T1000 (cell line): ENCODE measurements around the gene CLDN7.
A peak's percentile ranks its signal among the peaks of the same experiment; 100 is the strongest.
"Not testable (repeated sequence)": the region's sequence is repeated elsewhere in the genome, so short reads cannot be mapped to it uniquely, and the experiment has no call there.

ENCODE experiments used
- DNase-seq: peaks from one replicate; lab custom pipeline; 2025; ENCODE audit warnings: mixed read lengths; lab: John Stamatoyannopoulos, UW

Gene CLDN7

DNA sequence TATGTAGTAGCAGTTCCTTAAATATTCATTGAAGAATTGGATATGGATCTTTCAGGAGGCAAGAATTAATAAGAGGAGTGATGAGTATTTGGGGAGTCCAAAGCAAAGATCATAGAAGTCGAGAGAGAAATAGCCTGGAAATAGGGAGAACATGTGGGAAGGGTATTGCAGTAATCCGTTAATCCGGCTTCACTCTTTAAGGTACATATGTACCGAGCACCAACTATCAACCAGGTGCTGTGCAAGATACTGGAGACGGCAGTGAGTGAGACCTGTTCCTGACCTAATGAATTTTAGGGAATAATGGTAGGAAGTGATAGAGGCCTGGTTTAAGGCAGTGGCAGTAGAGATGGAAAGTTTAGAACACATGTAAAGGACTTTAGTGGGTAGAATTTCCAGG, 9.2 kb downstream of the CLDN7 start:
- no peak for DNase-seq

DNA sequence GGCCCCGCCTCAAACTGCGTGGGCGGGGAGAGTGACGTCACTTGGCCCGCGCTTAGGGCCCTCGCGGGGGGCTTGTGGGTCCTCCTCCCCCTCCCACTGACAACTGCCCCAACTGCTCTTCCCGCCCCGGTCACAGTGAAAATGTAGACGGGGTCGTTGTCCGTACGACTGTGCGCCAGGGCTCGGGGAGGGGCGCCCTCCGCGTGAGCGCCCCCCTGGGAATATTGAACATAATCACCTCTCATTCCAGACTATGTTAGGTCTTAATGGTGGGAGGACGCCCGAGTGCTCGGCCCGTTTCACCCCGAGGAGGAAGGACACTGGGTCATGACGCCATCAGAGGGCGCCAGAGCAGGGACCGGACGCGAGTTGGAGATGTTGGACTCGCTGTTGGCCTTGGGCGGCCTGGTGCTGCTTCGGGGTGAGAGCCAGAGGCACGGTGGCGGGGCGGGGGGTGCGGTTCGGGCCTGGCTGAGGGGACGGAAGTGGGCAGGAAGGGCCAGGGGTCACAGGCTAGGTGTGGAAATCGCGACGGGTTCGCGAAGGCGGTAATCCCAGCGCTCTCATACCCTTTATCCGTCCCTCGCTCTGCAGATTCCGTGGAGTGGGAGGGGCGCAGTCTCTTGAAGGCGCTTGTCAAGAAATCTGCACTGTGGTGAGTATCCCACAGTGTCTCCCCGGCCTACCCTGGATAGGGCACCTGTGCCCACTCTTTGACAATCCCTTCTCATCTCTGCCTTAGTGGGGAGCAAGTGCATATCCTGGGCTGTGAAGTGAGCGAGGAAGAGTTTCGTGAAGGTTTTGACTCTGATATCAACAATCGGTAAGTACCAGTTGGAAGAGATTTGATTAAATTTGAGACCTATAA, 9.9 kb downstream of the CLDN7 start, which contains the start of gene ELP5:
Gene ELP5, plus strand, starts transcription at position 40 of the 868 bp plus-strand sequence. Its CDS starts 336 bp downstream, at position 376.
- peak; percentile 90 for DNase-seq

DNA sequence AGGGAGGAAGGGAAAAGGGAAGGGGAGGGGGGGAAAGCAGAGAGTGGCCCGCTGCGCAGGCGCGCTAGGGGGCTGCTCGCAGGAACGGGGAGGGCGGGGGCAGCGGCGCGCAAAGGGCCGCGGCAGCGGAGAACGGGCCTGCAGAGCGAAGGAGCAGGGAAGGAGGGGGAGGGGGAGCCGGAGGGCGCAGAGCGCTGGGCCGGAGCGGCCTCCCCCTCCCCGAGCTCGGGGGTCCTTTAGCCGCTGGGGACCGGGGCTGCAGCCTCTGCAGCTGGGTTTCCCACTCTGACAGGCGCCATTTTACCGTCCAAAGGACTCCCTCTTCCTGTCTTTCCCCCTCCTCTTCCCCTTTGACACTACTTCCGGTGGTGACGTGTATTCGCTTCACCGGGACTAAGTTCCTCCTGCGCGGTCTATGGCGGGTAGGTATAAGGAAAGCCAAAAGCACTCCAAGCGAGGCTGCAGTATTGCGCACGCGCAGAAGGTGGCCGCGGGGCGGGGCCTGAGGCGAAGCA, 10.6 kb downstream of the CLDN7 start, which contains the start of gene CTDNEP1:
Gene CTDNEP1, minus strand, starts transcription at position 74 of the 515 bp plus-strand sequence. CDS start 438 bp downstream, outside the sequence.
- DNase-seq = peak; percentile 97

DNA sequence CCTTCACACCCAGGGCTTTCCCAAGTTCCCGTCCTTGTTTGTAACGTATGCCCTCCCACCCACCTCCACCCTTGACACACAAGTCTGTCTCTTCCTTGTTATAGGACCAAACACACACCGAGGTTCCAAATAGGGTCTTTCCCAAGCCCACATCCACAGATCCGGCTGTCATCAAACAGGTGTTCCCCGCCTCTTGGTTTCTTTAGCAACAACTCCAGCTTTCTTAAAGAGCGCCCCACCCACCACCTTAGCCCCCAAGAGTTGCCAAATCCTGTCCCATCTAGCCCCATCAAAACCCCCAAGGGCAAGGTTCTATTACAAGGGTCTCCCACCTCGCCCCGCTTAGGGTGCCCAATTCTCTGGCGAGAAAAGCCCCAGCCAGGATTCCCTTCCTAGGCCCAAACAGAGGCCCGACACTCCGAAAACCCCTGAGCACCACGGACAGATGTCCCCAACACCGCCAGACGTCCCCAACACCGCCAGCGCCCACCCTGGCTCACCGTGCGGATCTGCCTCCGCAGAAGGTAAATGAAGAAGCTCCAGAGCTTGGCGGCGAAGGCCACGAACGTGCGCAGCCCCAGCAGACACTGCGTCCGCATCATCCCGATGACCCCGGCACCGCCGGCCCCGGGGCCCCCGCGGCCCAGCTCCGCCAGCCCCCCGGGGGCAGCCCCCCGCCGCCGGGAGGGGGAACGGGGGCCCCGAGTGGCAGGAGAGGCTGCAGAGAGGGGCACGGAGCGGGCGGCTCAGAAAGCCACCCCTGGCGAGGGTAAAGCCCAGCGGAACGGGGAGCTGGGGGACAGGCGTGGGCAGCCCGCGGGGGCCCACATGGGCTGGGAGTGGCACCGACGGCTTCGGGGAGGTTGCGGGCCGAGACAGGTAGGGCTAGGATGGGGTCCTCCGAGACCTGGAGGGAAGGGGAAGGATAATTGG, 11.3 kb downstream of the CLDN7 start:
- DNase-seq = no peak

DNA sequence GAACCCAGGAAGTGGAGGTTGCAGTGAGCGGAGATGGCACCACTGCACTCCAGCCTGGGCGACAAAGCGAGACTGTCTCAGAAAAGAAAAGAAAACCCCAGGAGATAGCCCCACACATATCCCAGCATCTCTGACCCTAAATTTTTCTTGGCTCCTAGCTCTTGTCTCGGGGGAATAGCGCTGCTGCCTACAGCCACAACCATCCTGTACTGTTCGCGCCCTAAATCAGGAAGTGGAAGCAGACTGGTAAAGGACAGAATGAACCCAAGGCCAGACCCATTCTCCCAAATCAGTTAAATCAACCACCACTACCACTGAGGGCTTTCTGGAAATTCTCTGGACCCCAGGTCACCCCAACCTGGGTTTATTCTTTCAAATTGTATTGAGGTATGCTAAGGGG, 12.4 kb downstream of the CLDN7 start:
- no peak for DNase-seq

DNA sequence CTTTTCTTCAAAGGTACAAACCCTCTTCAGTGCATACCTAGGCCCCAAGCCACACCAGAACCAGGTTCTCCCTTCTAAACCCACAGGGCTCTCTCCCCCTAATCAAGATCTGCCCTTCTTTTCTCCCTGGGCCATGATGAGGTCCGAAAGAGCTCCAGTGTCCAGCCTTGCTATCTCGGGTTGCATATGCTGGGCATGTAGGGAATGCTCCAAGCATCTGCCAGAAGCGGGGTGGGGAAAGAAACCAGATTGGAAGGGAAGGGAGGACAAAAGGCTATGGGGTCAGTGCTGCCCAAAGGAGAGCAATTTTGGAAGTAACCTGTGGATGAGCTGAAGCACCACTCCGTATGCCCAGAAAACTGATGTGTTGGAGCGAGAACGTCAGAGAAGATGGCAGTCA, 13.1 kb downstream of the CLDN7 start:
- DNase-seq = no peak

DNA sequence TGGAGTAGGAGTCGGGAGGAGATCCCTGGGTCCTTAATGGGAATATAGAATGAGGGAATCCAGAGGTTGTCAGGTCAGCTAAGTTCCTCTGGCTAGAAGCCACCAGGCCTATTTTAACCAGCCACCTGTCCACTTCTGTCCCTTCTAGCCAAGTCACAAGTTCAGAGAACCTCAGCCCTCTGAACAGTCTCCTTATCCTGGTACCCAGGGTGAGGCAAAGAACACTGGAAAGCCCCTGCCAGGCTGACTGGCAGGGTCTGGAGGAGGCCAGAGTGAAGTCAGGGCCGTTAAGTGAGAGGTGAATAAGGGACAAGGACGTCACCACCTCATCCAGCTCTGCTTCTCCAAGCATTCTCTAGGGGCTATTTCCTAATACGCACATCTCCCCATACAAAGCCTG, 13.5 kb downstream of the CLDN7 start:
- DNase-seq = no peak

DNA sequence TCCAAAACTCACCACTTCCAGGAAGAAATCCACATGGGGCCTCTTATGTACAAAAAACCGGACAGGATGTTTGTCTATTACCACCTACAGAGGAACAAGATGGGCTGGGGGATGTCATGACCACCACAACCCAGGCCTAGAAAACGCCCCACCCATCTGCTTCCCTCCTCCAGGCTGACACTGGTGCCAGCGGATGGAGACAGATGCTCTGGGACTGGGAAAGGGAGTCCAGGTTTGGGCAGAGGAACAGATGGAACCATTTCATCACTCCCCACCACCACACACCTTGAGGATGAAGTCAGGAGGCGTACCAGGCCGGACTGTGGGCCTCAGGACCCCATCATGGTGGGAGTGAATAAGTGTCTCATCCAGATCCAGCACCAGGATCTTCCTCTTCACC, 15.5 kb downstream of the CLDN7 start:
- no peak for DNase-seq

DNA sequence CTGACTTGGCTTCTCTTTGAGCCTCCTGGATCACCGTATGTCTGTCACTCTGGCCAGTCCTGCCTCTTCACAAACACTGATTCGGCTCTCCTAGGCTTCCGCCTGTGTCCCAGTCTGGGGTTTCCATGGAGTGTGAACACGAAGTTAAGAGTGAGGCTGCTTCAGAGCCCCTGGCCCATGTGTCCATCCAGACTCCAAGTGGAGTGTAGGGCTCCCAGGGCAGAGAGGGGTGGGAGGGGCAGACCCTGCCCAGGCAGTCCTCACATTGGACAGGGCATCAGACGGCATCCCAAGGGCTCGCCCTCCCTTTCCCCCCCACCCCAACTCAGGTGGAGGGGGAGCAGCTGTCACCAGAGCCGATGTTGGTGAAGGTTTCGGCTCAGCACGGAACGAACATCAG, 18.4 kb downstream of the CLDN7 start:
- DNase-seq = not testable (repeated sequence)

DNA sequence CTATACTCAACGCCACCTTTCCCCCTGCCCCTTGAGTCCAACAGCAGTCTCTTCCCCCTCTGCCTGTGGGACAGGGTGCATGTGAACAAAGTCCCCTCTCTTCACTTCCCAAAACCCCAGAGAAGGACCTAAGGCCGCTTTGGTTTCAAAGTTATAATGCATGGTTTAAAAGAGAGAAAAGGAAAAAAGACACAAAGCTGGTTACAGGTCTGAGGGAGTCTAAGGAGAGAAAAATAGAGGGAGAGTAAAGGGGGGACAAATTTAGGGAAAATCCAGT, 18.9 kb downstream of the CLDN7 start:
- no peak for DNase-seq

DNA sequence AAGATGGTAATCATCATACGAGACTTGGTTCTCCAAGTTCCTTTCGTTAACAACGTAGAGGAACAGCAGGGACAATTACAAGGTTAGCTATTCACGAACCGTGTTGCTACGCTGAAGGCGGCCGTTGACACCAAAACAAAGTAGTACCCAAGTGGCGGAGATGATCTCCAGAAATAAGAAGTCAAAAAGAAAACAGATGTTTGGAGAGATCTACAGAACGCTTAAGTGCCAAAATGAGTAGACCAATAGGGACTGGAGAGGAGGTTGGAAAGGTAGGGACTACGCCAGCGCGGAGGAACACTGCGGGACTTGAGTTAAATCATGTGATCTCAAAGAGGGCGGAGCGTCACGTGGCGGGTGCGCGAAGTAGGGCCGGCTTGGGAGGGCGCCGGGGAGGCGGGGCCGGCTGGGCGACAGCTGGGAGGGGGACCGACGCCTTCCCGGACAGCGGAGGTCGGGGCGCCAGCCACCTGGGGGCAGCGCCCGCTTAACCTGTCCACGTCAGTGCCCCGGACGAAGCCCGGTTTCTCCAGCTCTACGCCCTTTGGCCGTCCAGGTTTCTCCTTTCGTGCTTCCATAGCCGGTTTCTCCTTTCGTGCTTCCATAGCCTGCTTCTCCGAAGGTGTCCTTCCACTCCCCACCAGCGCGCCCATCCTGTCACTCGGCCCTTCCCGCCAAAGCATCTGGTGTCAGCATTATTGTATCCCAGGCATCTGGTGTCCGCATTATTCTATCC, 19.4 kb downstream of the CLDN7 start:
- peak; percentile 87 for DNase-seq

DNA sequence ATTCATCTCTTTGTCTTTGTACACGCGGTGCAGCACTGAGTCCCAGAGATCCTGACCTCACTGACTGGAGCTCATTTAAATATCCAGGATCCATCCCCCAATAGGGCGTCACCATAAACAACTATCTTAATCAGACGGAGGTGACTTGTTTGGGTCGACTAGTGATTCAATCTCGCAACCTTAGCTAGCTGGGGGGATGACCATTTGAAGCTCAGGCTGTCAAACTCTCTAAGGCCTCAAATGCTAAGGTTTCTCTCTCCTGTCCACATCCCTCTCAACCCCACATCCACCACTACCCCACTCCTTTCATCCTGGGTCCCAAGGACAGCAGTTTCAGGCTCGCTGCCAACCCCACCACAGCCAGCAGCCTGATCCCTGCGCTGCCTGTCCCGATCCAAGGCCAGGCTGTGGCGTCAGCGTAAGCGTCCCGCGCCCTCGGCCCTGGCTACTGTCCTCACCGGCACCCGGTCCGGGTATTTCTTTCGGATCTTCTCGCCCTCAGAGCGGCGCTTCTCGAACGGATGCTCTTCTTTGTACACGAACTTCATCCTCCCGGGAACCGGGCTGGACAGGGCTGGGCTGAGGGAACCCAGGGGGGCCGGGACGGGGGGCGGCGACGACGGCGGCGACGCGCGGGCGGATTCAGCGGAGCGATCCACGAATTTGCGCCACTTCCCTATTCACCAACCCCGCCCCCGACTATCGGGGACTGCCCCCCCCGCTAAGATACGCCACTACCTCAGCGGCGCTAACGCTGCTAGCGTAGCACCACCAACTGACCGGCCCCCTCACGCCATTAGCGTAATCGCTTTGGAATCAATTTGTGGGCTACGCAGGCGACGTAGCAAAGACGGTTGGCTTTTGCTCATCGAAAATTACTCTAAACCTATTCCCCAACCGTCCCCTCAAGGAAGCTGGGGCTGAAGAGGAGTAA, 20.2 kb downstream of the CLDN7 start, which contains the start of gene GABARAP:
Gene GABARAP, minus strand, starts transcription at position 667 of the 934 bp plus-strand sequence. Its CDS starts 119 bp downstream, at position 548.
- peak; percentile 86 for DNase-seq

DNA sequence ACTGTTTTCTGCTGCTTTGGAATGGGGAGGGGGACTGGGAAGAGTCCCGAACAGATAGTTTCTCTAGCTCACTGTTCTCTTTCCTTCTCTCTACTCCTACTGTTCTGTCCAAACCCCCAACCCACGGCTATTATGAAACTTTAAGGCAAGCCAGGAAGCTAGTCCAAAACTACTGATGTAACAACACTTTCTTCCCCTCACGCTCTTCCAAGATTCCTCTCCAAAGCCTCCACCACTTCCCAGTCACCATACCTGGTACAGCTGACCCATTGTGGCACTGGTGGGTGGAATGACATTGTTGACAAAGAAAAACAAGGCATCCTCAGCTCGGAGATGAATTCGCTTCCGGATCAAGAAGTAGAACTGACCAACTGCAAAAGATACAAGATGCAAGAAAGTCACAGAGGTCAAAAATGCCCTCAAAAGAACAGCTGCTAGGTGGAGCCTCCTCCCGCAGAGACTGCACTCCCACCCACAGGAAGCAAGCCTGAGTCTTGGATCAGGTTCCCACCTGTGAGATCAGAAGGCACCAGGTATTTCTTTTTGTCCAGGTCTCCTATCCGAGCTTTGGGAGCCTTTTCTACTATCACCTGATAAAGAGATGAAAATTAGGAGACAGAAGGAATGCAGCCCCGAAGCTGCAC, 21.1 kb downstream of the CLDN7 start:
- DNase-seq = no peak

DNA sequence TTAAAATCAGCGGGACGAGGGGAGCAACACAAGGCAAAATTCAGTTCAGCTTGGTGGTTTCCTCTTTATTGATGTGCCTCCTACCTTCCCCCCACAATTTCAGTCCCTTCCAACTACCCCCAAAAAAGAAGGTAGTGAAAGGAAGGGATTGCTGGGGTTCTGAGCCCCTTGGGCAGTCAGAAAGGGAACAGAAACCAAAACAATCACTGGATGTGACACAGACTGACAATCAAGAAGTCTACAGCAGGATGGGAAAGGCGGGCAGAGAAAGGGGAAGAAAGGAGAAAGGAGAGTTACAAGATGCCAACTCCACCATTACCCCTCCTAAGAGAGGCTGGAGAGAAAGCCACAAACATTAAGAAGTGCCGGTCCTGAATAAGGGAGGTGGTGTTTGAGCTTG, 21.9 kb downstream of the CLDN7 start:
- DNase-seq = no peak

DNA sequence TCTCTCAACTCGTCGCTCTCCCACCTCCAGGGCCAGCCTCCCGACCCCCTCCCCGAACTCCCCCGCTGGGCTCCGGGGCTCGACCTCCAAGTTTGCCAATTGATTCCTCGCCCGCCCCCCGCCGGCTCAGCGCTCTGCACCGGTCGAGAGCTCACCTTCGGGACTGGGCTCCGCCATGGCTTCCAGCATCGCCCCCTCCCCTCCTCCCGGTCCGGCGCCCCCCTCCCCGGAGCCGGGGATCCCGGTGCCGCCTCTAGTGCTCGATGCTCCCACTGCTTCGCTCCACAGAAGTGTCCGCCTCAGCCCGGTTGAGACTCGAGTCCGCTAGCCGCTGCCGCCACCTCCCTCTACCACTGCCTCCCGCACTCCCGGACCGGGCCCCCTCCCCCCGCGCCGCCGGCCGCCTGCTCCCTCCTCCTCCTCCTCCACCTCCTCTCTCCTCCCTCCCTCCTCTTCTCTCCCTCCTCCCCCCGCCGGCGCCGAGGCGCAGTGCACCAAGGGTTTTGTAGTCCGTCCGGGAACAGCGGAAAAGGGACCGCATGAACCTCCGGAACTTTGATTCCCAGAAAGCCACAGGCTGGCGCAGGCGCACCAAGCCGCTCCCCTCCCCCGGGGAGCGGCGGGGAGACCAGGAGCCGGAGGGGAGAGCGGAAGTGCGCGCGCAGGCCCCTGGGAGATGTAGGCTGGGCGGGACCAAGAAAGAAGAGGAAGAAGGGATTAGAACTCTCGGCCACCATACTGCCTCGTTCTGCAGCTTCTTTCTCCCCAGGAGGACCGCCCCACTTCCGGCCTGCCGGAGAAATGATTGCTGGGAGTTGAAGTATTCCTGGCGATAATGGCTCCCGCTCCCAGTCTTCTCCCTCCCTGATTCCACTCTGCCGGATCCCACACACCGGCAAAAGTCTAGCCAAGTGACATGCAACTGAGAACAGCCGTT, 22.9 kb downstream of the CLDN7 start, which contains the start of gene PHF23:
Gene PHF23, minus strand, starts transcription at position 367 of the 937 bp plus-strand sequence. Its CDS starts 178 bp downstream, at position 189.
- peak; percentile 98 for DNase-seq

DNA sequence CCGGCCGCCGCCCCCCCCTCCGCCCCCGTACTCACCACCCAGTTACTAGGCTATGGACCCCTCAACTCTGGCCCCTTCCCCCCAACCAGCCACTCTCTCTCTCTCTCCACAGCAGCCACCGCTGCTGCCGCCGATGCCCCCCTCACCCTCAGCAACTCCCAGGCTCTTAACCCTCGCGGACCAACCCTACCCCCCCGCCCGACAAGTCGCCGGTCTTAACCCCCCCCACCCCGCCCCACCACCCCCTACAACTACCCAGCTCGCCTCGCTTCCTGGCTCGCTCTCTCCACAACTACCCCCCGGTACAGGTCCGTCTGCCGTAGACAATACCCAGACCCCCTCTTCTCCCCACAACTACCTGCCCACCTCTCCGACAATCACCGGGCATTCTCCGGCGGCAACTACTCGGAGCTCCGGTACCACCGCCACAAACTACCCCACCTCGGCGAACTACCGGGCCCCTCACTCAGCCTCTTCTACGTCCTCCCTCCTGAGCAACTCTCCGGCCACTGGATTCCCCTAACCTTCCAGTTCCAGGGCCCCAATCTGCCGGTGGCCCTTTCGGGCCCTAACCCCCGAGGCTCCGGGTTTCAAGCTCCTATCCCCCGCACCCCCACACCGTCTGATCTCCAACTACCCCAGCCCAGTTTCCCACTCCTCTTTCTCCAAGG, 23.7 kb downstream of the CLDN7 start:
- no peak for DNase-seq

DNA sequence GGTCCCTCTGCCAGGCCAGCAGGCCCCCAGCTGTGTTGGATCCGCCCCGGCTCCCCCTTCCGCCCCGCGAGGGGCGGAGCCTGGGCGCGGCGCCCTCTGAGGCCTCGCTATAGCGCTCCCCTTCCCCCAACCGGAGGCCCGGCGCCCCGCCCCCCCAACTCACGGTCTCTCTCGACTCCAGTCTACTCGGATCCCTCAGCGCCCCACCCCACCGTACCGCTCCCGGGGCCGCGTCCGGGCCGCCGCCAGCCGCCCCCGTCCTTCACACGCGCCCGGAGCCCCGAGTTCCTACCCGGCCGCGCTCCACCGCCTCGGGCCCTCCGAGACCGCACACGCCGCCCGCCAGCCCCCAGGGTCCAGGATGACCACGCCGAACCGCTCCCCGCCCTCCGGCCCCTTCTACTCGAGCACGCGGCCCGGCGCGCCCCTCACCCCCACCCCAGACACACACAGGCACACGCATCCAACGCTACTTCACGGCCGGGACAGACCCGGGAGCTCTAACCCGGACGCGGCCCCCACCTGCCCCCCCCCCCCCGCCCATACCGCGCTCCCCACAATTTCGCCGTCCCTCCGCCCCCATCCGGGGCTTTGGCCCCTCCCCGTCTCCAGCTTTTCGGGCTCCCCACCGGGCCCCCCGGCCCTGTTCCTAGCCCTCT, 24.4 kb downstream of the CLDN7 start:
- DNase-seq = peak; percentile 66
